A549 treated with AZD2906 at 1 μM for 4 hours (cell line): ENCODE data around the gene GSG1. TPM values are rescaled to one million over a fixed set of nuclear protein-coding genes. Genes with fewer than 3 reads are reported as not detected.

Experiments used
- total RNA-seq: library from RNA; stranded (reverse); fragments of 200-300 nt; extraction: Qiagen RNA extraction; gene quantifications from 5 replicates; pipeline ENCODE4 v1.2.3, GENCODE V29; 2022

The GSG1 gene
- 0.59 to 1.2 TPM (median 0.71 TPM) in 5 replicates for total RNA-seq

DNA sequence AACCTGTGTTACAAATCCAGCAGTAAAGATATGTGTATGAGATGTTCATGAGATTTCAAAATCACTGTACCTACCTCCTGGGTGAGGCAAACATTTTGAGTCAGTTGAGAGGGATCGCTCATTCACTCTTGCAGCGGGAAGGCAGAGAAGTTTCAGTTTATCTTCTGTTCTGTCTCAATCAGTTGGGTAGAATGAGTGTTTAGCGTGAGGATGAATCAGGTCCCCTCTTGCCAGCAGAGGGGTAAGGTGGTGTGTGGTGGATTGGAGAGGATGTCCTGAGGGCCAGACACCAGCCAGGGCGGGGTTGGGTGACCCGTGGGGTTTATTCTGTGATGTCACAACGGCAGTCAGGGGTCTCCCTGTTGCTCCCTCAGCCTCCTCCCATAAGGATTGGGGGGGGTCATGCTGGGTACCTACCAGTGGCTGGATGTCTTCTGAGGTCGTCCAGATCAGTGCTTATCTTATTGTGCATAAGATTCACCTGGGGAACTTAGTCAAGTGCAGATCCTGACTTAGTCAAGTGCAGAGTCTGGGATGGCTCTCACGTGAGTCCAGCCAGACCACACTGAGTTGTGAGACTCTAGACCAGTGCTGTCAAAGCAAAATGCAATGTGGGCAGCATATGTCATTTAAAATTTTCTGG is at the start of gene GSG1:
Gene GSG1 (minus strand): TSS at position 277 of the 643 bp plus-strand sequence. CDS start 155 bp downstream, at position 122.

DNA sequence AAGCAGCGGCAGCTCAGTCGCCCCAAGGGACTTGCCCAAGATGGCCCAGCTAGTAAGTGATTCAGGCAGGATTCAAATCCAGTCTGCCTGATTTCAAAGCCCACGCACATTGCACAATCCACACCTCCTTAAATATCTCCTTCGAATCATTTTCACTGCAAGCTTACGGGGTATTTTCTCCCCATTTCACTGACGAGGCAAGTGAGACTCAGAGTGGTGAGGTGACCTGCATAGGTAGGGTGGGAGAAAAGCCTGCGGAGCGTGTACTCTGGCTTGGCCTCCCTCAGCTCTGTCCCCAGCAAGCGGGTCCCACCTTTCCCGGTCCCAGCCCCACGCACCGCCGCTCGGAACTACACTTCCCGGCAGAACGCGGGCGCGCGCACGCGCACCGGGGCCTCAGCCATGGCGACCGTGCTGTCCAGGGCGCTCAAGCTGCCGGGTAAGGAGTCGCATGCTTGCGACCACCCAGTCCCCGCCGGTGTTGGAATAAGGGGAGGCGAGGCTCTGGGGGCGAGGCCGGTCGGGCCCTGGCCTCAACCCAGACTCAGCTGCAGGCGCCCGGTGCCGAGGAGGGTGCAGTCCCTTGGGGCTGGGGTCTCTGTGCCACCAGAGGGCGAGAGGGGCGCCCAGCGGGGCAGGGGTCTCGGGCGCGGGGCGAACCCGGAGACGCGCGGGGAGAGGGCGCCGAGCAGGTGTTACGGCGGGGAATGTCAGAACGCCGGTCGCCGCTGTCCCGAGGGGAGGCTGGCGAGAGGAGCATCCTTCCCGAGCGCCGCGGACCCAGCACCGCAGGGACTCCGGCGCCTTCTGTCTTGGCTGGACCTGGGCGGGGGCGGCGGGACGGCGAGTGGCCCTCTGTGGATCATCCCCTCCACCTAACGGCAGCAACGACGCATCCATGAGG is 59.2 kb downstream of the GSG1 start, which contains the start of gene FAM234B:
Gene FAM234B (plus strand): TSS at position 380 of the 904 bp plus-strand sequence. CDS start 23 bp downstream, at position 403.

Other genes starting within 250 kb of the GSG1 start
- 201 to 268 TPM (median 236 TPM) in 5 replicates for gene GPRC5A, start 212.1 kb downstream of the GSG1 start, total RNA-seq
- gene GPRC5D, start 151.5 kb downstream of the GSG1 start, total RNA-seq, result 0.40 TPM in 1 of 5 replicates, not detected in the others
- gene HEBP1, start 103.4 kb downstream of the GSG1 start, total RNA-seq, result 50.1 to 57.7 TPM (median 52.2 TPM) in 5 replicates
- 3.8 to 5.0 TPM (median 4.3 TPM) in 5 replicates for gene FAM234B, start 59.3 kb downstream of the GSG1 start, total RNA-seq
- 193 to 239 TPM (median 235 TPM) in 5 replicates for gene EMP1, start 93.1 kb upstream of the GSG1 start, total RNA-seq